Measurements from ENCODE around the gene CAP2.
"Not testable (repeated sequence)": the region's sequence is repeated elsewhere in the genome, so short reads cannot be mapped to it uniquely, and the experiment has no call there.

Gene CAP2

DNA sequence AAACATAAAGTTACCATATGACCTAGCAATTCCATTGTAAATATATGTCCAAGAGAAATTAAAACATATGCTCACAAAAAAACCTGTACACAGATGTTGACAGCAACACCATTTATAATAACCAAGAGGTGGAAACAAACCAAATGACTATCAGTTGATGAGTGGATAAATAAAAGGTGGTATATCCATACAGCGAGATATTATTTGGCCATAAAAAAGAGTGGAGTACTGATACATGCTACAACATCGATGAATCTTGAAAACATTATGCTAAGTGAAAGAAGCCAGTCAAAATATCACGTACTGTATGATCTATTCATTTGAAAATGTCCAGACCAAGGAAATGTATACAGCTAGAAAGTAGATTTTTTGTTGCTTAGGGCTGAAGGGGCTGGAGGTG is 2.9 kb downstream of the CAP2 start:
- no peak overlapping the region for H3K27ac ChIP-seq
- no peak for TF ChIP-seq ZFX (IDR thresholded peaks at IDR 0.05)
- TF ChIP-seq, protein P1, sequence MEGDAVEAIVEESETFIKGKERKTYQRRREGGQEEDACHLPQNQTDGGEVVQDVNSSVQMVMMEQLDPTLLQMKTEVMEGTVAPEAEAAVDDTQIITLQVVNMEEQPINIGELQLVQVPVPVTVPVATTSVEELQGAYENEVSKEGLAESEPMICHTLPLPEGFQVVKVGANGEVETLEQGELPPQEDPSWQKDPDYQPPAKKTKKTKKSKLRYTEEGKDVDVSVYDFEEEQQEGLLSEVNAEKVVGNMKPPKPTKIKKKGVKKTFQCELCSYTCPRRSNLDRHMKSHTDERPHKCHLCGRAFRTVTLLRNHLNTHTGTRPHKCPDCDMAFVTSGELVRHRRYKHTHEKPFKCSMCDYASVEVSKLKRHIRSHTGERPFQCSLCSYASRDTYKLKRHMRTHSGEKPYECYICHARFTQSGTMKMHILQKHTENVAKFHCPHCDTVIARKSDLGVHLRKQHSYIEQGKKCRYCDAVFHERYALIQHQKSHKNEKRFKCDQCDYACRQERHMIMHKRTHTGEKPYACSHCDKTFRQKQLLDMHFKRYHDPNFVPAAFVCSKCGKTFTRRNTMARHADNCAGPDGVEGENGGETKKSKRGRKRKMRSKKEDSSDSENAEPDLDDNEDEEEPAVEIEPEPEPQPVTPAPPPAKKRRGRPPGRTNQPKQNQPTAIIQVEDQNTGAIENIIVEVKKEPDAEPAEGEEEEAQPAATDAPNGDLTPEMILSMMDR (conservative IDR thresholded peaks at IDR 0.05), result no peak

DNA sequence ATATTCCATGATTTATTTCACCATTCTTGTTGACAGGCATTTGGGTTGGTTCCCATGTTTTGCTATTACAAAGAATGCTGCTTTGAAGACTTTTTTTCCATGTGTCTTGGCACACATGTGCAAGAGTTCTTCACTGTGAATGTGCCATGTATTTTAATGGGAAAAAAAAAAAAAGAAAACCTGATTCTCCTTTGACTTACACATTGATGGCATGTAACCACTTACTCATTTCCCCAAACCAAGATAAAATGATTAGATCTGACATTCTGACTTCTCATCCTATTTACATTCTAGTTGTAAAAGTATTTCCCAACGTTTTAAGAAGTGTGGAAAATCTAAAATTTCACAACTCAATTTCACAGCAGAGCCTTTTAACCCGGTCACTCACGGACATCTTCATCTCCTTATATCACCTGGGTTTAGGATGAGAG is 4.4 kb downstream of the CAP2 start:
- TF ChIP-seq, protein P1 (conservative IDR thresholded peaks at IDR 0.05), result no peak
- TF ChIP-seq ZFX (IDR thresholded peaks at IDR 0.05), result no peak
- no peak overlapping the region for H3K27ac ChIP-seq

DNA sequence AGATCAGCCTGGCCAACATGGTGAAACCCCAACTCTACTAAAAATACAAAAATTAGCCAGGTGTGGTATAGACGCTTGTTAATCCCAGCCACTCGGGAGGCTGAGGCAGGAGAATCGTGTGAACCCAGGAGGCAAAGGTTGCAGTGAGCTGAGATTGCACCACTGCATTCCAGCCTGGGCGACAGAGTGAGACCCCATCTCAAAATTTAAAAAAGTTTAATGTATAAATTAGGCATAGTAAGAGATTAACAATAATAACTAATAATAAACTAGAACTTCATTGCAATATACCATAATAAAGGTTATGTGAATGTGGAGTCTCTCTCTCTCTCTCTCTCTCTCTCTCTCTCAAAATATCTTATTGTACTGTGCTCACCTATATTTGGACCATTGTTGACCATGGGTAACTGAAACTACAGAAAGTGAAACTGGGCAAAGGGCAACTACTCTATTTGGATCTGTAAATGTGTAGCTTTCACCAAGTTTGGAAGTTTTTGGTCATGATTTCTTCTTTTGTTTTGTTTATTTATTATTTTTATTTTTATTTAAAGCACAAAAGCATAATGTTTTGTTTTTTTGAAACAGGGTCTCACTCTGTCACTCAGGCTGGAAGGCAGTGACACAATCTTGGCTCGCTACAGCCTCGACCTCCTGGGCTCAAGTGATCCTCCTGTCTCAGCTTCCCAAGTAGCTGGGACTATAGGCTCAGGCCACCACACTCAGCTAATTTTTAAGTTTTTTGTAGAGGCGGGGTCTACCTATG is 12.0 kb downstream of the CAP2 start:
- not testable (repeated sequence) for H3K27ac ChIP-seq

DNA sequence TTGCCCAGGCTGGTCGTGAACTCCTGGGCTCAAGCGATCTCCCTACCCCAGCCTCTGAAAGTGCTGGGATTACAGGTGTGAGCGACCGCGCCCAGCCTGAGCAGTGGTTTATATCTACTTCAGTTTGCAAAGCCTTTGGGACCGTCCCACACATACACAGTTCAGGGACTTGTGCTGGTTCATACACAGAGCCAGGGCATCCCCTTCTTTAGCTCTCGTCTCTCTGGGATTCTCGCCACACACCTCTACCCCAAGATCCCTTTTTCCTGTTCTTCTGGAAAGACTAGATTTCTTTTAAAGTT is 12.5 kb downstream of the CAP2 start:
- TF ChIP-seq, protein P1 (conservative IDR thresholded peaks at IDR 0.05), result no peak
- no peak for TF ChIP-seq ZFX (IDR thresholded peaks at IDR 0.05)
- no peak overlapping the region for H3K27ac ChIP-seq

DNA sequence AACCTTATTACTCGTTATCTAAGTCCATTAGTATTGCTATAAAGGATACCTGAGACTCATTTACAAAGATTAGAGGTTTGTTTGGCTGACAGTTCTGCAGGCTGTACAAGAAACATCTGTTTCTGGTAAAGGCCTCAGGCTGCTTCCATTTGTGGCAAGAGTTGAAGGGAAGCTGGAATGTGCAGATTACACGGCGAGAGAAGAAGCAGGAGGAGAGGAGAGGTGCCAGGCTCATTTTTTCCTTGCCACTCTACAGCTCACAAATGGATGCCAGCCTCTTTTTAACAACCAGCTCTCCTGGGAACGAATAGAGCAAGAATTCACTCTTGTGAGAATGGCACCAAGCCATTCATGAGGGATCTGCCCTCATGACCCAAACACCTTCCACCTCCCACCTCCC is 14.7 kb downstream of the CAP2 start:
- TF ChIP-seq, protein P1 (conservative IDR thresholded peaks at IDR 0.05), result no peak
- TF ChIP-seq ZFX (IDR thresholded peaks at IDR 0.05), result no peak
- no peak overlapping the region for H3K27ac ChIP-seq

DNA sequence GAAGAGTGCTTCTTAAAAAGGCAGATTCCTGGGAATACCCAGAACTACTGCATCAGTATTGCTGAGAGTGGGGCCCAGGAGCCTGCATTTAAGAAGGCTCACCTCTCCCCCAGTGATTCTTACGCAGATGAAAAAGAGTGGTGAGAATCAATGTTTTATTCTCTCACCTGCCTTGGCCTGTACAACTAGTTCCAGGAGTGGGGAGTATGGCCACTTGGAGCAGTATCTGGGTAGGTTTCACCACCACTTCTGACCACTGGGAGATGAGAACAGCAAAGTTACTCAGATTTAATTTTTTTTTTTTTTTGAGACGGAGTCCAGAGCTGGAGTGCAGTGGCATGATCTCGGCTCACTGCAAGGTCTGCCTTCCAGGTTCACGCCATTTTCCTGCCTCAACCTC is 16.9 kb downstream of the CAP2 start:
- TF ChIP-seq ZFX (IDR thresholded peaks at IDR 0.05), result no peak
- TF ChIP-seq, protein P1 (conservative IDR thresholded peaks at IDR 0.05), result no peak
- H3K27ac ChIP-seq, result no peak overlapping the region

DNA sequence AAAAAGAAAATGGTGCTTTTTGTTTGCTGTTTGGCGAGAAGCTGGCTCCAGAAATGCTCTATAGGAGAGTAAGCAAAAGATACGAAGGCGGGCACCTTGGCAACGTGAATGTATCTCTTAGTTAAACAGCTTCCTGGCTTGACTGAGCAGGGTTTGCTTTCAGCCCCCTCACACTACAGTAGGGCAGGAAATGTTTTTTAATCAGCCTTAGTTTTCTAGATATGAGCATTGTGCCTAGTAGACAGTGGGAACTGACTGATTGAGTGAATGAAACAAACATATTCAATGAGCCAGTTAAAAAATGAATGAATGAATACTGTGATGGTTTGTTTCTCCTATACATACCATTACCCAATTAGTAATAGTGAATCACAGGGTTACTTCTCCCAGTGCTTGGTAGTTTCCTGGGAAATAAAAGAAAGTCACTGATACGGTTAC is 19.9 kb downstream of the CAP2 start:
- H3K27ac ChIP-seq, result no peak overlapping the region
- TF ChIP-seq, protein P1 (conservative IDR thresholded peaks at IDR 0.05), result no peak
- TF ChIP-seq ZFX (IDR thresholded peaks at IDR 0.05), result no peak

DNA sequence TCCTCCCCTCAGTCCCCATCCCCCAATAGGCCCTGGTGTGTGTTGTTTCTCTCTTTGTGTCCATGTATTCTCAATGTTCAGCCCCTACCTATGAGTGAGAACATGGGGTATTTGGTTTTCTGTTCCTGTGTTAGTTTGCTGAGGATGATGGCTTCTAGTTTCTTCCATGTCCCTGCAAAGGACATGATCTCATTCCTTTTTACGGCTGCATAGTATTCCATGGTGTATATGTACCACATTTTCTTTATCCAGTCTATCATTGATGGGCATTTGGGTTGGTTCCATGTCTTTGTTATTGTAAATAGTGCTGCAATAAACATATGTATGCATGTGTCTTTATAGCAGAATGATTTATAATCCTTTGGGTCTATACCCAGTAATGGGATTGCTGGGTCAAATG is 21.0 kb downstream of the CAP2 start:
- H3K27ac ChIP-seq, result not testable (repeated sequence)
